IMR-90 (cell line): Measurements from ENCODE around the gene CAV3.

Experiments
- BHLHE40 ChIP-seq: fragments of 150-350 bp; IDR thresholded peaks from 2 replicates; pipeline ENCODE4 v1.6.1; 2016; ENCODE audit warnings: mild to moderate bottlenecking, low read depth, low read length
- CEBPB ChIP-seq: IDR thresholded peaks from 2 replicates; pipeline ENCODE4 v1.6.1; 2012; ENCODE audit warnings: low read depth, low read length, improper control_type of control experiment
- CTCF ChIP-seq: conservative IDR thresholded peaks from 2 replicates; pipeline ENCODE4 v1.5.1; 2012; ENCODE audit warnings: mild to moderate bottlenecking, low read depth, low read length, improper control_type of control experiment
- ELK1 ChIP-seq: fragments of 150-350 bp; IDR thresholded peaks from 2 replicates; pipeline ENCODE4 v1.6.1; 2016; ENCODE audit warnings: low read depth, mild to moderate bottlenecking, low read length, moderate library complexity, borderline replicate concordance
- MAFK ChIP-seq: IDR thresholded peaks from 2 replicates; pipeline ENCODE4 v1.6.1; 2012; ENCODE audit warnings: low read depth, low read length, improper control_type of control experiment
- MXI1 ChIP-seq: IDR thresholded peaks from 2 replicates; pipeline ENCODE4 v1.6.1; 2012; ENCODE audit warnings: low read depth, mild to moderate bottlenecking, low read length, moderate library complexity, borderline replicate concordance
- NFE2L2 ChIP-seq: fragments of 150-350 bp; IDR thresholded peaks from 2 replicates; pipeline ENCODE4 v1.6.1; 2016; ENCODE audit warnings: low read depth, mild to moderate bottlenecking, low read length
- POLR2A ChIP-seq: IDR thresholded peaks from 2 replicates; pipeline ENCODE4 v1.6.1; 2012; ENCODE audit warnings: mild to moderate bottlenecking, low read depth, low read length
- RAD21 ChIP-seq: IDR thresholded peaks from 2 replicates; pipeline ENCODE4 v1.6.1; 2012; ENCODE audit warnings: low read length, improper control_type of control experiment
- RCOR1 ChIP-seq: IDR thresholded peaks from 2 replicates; pipeline ENCODE4 v1.6.1; 2012; ENCODE audit warnings: mild to moderate bottlenecking, low read length, improper control_type of control experiment; ENCODE audit not compliant: insufficient replicate concordance
- RFX5 ChIP-seq: IDR thresholded peaks from 2 replicates; pipeline ENCODE4 v1.8.0; 2012; ENCODE audit warnings: low read depth, mild to moderate bottlenecking, low read length, moderate library complexity
- SMC3 ChIP-seq: fragments of 150-350 bp; IDR thresholded peaks from 2 replicates; pipeline ENCODE4 v1.6.1; 2016; ENCODE audit warnings: low read depth, mild to moderate bottlenecking, antibody characterized with exemption, low read length, moderate library complexity
- USF2 ChIP-seq: fragments of 150-350 bp; IDR thresholded peaks from 2 replicates; pipeline ENCODE4 v1.6.1; 2017; ENCODE audit warnings: mild to moderate bottlenecking, antibody characterized with exemption, low read length, low read depth

GRCh38 chr3:8755097-8755496 lies 21.5 kb downstream of the CAV3 start:
- TF ChIP-seq POLR2A (no peak), USF2 (no peak), RAD21 (no peak), CTCF (no peak), BHLHE40 (no peak), ELK1 (no peak), SMC3 (no peak), MAFK (no peak), CEBPB (no peak), RFX5 (no peak), NFE2L2 (no peak), RCOR1 (no peak), MXI1 (no peak)
